HCT116 (cell line): ENCODE measurements around the gene ORC3.

Experiments used
- CEBPB ChIP-seq: IDR thresholded peaks from 2 replicates; pipeline ENCODE4 v1.6.1; 2012; ENCODE audit warnings: low read depth
- CTCF ChIP-seq, 3 experiments: fragments of 200-600 bp in 1 of 3; sonication (generic) in 1 of 3; IDR thresholded peaks in 2 of 3; conservative IDR thresholded peaks in 1 of 3; 2 replicates each; pipeline ENCODE4 v1.5.1; 2012 to 2017; ENCODE audit warnings: low read depth in 2 of 3, low read length in 2 of 3, antibody characterized with exemption in 1 of 3, borderline replicate concordance in 1 of 3, control low read depth in 1 of 3, mild to moderate bottlenecking in 1 of 3, mixed read lengths in 1 of 3, mixed run types in 1 of 3, moderate library complexity in 1 of 3; ENCODE audit not compliant: insufficient read depth in 1 of 3
- EZH2 ChIP-seq: fragments of 200-600 bp; sonication (generic); IDR thresholded peaks from 2 replicates; pipeline ENCODE4 v1.6.1; 2017; ENCODE audit warnings: antibody characterized with exemption, mixed run types
- EZH2phosphoT487 ChIP-seq: fragments of 200-600 bp; IDR thresholded peaks from 2 replicates; pipeline ENCODE4 v1.6.1; 2018; ENCODE audit warnings: antibody characterized with exemption, borderline replicate concordance
- FOSL1 ChIP-seq: IDR thresholded peaks from 2 replicates; pipeline ENCODE4 v1.6.1; 2012; ENCODE audit warnings: low read depth
- MAX ChIP-seq: IDR thresholded peaks from 2 replicates; pipeline ENCODE4 v1.6.1; 2012
- POLR2A ChIP-seq: IDR thresholded peaks from 2 replicates; pipeline ENCODE4 v1.7.0; 2011; ENCODE audit warnings: borderline replicate concordance; ENCODE audit not compliant: insufficient read depth, insufficient read length; ENCODE audit errors: extremely low read depth
- POLR2AphosphoS5 ChIP-seq: IDR thresholded peaks from 2 replicates; pipeline ENCODE4 v1.6.1; 2011; ENCODE audit warnings: mild to moderate bottlenecking, low read depth, low read length, moderate library complexity
- SIN3A ChIP-seq: IDR thresholded peaks from 2 replicates; pipeline ENCODE4 v1.6.1; 2012; ENCODE audit warnings: low read depth
- SRF ChIP-seq: IDR thresholded peaks from 2 replicates; pipeline ENCODE4 v1.6.1; 2012; ENCODE audit warnings: low read depth
- TCF7L2 ChIP-seq: IDR thresholded peaks from 2 replicates; pipeline ENCODE4 v1.7.0; 2011; ENCODE audit warnings: borderline replicate concordance, inconsistent platforms; ENCODE audit not compliant: insufficient read depth, insufficient read length; ENCODE audit errors: extremely low read depth
- ZBTB33 ChIP-seq: IDR thresholded peaks from 2 replicates; pipeline ENCODE4 v1.6.1; 2011; ENCODE audit warnings: mild to moderate bottlenecking, low read length, moderate library complexity; ENCODE audit not compliant: insufficient replicate concordance; ENCODE audit errors: extremely low read depth
- ZNF274 ChIP-seq: fragments of 200-500 bp; sonication (Bioruptor generic); IDR thresholded peaks from 2 replicates; pipeline ENCODE4 v1.6.1; 2014; ENCODE audit warnings: mild to moderate bottlenecking, low read depth, low read length, inconsistent platforms
- TF ChIP-seq, protein P1 (sequence below): IDR thresholded peaks from 2 replicates; pipeline ENCODE4 v1.6.1; 2012; ENCODE audit warnings: low read depth

GRCh38 chr6:87701344-87701675 lies 111.4 kb downstream of the ORC3 start:
- TF ChIP-seq CTCF (IDR thresholded peaks at IDR 0.05 in 2 of 3, conservative IDR thresholded peaks at IDR 0.05 in 1 of 3; ENCODE audit: borderline replicate concordance in 1 of 3, insufficient read depth in 1 of 3, low read depth in 2 of 3, low read length in 2 of 3) (no peak), POLR2A (no peak), EZH2phosphoT487 (no peak), MAX (no peak), SRF (no peak), TCF7L2 (no peak), CEBPB (no peak), ZBTB33 (no peak), FOSL1 (no peak), EZH2 (no peak), ZNF274 (no peak), POLR2AphosphoS5 (no peak), SIN3A (no peak)
- TF ChIP-seq, protein P1, sequence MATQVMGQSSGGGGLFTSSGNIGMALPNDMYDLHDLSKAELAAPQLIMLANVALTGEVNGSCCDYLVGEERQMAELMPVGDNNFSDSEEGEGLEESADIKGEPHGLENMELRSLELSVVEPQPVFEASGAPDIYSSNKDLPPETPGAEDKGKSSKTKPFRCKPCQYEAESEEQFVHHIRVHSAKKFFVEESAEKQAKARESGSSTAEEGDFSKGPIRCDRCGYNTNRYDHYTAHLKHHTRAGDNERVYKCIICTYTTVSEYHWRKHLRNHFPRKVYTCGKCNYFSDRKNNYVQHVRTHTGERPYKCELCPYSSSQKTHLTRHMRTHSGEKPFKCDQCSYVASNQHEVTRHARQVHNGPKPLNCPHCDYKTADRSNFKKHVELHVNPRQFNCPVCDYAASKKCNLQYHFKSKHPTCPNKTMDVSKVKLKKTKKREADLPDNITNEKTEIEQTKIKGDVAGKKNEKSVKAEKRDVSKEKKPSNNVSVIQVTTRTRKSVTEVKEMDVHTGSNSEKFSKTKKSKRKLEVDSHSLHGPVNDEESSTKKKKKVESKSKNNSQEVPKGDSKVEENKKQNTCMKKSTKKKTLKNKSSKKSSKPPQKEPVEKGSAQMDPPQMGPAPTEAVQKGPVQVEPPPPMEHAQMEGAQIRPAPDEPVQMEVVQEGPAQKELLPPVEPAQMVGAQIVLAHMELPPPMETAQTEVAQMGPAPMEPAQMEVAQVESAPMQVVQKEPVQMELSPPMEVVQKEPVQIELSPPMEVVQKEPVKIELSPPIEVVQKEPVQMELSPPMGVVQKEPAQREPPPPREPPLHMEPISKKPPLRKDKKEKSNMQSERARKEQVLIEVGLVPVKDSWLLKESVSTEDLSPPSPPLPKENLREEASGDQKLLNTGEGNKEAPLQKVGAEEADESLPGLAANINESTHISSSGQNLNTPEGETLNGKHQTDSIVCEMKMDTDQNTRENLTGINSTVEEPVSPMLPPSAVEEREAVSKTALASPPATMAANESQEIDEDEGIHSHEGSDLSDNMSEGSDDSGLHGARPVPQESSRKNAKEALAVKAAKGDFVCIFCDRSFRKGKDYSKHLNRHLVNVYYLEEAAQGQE, result no peak
